ENCODE data around the gene NDST4.

- TF ChIP-seq ZFP30 (CRISPR knock-in tag; IDR thresholded peaks at IDR 0.05) (no peak), GLIS3 (CRISPR knock-in tag; IDR thresholded peaks at IDR 0.05) (no peak), TOX (CRISPR knock-in tag; IDR thresholded peaks at IDR 0.05; ENCODE audit: borderline replicate concordance) (no peak), PPARA (CRISPR knock-in tag; IDR thresholded peaks at IDR 0.05; ENCODE audit: borderline replicate concordance) (no peak), BACH2 (CRISPR knock-in tag; IDR thresholded peaks at IDR 0.05; ENCODE audit: borderline replicate concordance) (no peak), ZC3H10 (CRISPR knock-in tag; IDR thresholded peaks at IDR 0.05) (no peak), ZNF8 (CRISPR knock-in tag; IDR thresholded peaks at IDR 0.05) (no peak)
- TF ChIP-seq, protein P1, sequence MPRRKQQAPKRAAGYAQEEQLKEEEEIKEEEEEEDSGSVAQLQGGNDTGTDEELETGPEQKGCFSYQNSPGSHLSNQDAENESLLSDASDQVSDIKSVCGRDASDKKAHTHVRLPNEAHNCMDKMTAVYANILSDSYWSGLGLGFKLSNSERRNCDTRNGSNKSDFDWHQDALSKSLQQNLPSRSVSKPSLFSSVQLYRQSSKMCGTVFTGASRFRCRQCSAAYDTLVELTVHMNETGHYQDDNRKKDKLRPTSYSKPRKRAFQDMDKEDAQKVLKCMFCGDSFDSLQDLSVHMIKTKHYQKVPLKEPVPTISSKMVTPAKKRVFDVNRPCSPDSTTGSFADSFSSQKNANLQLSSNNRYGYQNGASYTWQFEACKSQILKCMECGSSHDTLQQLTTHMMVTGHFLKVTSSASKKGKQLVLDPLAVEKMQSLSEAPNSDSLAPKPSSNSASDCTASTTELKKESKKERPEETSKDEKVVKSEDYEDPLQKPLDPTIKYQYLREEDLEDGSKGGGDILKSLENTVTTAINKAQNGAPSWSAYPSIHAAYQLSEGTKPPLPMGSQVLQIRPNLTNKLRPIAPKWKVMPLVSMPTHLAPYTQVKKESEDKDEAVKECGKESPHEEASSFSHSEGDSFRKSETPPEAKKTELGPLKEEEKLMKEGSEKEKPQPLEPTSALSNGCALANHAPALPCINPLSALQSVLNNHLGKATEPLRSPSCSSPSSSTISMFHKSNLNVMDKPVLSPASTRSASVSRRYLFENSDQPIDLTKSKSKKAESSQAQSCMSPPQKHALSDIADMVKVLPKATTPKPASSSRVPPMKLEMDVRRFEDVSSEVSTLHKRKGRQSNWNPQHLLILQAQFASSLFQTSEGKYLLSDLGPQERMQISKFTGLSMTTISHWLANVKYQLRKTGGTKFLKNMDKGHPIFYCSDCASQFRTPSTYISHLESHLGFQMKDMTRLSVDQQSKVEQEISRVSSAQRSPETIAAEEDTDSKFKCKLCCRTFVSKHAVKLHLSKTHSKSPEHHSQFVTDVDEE (CRISPR knock-in tag; IDR thresholded peaks at IDR 0.05), result no peak
- TF ChIP-seq, protein P2, sequence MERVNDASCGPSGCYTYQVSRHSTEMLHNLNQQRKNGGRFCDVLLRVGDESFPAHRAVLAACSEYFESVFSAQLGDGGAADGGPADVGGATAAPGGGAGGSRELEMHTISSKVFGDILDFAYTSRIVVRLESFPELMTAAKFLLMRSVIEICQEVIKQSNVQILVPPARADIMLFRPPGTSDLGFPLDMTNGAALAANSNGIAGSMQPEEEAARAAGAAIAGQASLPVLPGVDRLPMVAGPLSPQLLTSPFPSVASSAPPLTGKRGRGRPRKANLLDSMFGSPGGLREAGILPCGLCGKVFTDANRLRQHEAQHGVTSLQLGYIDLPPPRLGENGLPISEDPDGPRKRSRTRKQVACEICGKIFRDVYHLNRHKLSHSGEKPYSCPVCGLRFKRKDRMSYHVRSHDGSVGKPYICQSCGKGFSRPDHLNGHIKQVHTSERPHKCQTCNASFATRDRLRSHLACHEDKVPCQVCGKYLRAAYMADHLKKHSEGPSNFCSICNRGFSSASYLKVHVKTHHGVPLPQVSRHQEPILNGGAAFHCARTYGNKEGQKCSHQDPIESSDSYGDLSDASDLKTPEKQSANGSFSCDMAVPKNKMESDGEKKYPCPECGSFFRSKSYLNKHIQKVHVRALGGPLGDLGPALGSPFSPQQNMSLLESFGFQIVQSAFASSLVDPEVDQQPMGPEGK (CRISPR knock-in tag; IDR thresholded peaks at IDR 0.05; ENCODE audit: borderline replicate concordance), result no peak
Measured at GRCh38 chr4:114866901-114867670, 246.3 kb downstream of the NDST4 start.

Data from SK-N-SH treated with all-trans-retinoic acid at 6 μM for 48 hours (cell line).